GM18867 (cell line): ENCODE results near the gene AMDHD2.
"Not testable (repeated sequence)": the region's sequence is repeated elsewhere in the genome, so short reads cannot be mapped to it uniquely, and the experiment has no call there.

ENCODE experiments used
- ATAC-seq: cut with Tn5 transposase; IDR thresholded peaks from one replicate; pipeline ENCODE4 v1.9.1; 2021; ENCODE audit warnings: mild to moderate bottlenecking, moderate library complexity; ENCODE audit not compliant: unreplicated experiment

The AMDHD2 gene

DNA sequence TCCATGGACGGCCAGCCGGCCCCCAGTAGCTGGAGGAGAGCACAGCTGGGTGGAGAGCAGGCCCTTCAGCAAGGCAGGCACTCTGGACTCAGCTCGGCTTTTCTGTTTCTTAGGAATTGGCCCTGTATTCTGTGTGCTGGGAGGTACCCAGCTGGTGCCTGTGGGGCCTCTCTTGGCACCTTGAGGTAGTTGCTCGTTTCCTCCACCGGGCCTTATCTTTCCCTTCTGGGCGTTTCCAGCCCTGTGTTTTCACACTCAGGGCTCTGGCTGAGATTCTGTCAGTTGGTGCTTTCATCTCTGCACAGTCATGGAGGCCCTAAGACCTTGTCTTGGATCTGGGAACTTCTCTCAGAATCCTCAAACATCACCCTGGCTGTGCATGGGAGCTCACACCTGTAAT lies 47.3 kb downstream of the AMDHD2 start:
- not testable (repeated sequence) for ATAC-seq

DNA sequence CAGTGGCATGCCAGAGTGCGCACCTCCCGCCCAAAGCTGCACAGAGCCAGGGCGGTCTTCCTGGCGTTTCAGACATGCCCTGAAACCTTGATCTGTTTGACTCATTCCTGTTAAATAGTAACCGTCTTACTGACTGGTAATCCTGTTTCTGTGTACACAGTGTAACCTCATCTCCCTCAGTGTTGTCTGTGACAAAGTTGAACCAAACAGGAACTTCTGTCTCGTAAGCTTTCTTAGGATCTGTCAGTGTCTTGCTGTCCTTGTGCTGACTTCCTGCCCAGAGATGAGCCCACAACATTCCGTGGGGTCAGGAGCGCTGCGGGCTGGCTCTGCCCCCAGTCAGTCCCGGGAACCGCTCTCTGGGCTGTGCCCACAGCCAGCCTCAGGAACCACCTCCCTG lies 48.4 kb downstream of the AMDHD2 start:
- not testable (repeated sequence) for ATAC-seq

DNA sequence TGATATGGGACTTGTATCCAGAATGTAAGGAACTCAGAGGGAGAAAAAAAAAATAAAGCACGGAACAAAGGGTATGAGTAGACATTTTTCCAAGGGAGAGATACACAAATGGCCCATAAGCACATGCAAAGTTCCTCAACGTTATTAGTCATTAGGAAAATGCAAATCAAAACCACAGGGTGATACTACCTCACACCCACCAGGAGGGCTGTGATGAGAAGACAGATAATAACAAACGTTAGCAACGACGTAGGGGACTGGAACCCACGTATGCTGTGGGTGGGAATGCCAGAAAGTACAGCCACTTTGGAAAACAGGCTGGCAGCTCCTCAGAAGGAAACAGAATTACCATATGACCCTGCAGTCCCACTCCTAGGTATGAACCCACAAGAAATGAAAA lies 52.5 kb downstream of the AMDHD2 start:
- ATAC-seq = not testable (repeated sequence)

DNA sequence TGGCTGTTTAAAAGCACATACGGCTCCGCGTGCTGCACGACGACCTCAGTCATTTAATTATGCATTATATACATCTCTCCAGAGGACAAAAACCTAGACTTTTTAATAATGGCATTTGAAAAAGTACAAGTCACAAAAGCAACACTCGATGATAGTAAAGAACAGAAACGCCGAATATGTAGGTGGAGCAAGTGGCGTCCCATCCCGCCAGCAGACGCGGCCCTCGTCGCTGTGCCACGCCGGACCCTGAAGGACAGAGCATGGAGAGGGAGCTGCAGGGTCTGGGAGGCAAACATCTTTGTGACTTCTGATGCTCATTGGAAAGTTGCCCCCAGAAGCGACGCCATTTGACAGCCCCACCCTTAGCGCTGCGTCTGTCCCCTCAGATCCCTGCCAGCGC lies 55.7 kb downstream of the AMDHD2 start:
- not testable (repeated sequence) for ATAC-seq

DNA sequence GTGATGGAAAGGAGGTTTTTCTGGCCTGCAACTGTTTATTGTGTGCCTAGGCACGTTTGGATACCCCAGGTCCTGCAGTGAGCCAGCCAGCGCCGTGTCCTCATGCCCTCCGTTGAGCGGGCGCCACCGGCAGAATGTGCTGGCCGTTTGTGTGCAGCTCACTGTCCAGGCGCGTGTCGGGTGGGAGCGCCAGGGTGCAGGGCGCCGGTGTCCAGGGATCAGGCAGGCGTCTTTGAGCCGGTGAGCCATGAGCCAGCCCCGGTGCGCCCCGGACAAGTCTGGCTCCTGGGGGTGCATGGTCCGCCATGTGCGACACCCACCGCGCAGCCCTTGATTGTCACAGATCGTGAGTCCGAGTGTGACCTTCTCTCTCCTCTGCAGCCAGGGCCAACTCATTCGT lies 56.9 kb downstream of the AMDHD2 start:
- not testable (repeated sequence) for ATAC-seq

DNA sequence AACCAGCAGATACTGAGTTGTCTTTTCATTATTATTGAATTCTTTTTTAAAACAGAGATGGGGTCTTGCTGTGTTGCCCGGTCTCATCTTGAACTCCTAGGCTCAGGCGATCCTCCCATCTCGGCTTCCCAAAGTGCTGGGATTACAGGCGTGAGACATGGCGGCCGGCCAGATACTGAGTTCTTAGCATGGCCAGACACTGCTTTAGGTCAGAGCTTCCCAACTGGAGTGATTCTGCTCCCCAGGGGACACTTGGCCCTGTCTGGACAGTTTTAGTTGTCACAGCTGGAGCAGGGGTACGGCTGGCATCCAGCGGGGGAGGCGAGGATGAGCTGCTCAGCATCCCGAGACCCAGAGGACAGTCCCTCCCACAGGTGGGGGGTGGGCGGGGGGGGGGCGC lies 58.7 kb downstream of the AMDHD2 start:
- not testable (repeated sequence) for ATAC-seq

DNA sequence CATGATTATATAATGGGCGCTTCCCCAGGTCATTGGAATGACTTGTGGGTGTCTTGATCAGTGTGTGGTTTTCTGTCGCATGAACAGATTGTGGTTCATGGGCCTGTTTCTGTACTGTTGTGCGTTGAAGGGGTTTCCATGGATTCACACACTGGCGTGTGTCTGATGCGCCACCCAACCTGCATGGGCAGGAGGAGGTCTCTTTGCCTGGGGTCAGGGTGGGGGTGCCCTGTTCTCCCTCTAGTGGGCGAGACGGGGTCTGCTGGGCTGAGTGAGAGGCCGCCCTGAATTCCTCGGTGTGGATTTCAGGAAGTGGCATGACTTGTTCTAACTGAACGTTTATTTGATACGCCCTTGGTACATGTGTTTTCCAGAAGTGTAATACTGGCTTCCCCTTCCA lies 60.0 kb downstream of the AMDHD2 start:
- not testable (repeated sequence) for ATAC-seq

DNA sequence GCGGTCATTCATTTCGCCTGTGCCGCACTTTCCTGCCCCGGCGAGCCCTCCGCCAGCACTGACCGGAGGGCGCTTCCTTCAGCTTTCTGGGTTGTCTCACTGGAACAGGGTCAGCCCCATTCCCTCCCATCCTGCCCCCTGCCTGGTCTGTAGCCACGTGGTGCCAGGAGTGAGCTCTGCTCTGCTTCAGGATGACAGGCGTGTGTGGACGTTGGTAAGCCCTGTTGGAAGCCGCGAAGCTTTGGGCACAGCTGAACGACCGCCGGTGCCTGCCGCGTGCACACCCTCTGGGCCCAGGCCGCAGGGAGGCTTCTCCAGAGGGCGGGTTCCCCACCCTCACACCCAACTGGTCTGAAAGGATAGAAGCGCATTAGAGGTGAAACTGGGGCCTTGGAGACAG lies 60.6 kb downstream of the AMDHD2 start:
- not testable (repeated sequence) for ATAC-seq
